Suppressor macrophage treated with lipopolysaccharide for 4 hours (primary cell): ENCODE results near the gene MEX3C.

Experiments used
- DNase-seq: peaks from one replicate; pipeline ENCODE4 v3.0.0-alpha.2; 2020

The MEX3C gene

DNA sequence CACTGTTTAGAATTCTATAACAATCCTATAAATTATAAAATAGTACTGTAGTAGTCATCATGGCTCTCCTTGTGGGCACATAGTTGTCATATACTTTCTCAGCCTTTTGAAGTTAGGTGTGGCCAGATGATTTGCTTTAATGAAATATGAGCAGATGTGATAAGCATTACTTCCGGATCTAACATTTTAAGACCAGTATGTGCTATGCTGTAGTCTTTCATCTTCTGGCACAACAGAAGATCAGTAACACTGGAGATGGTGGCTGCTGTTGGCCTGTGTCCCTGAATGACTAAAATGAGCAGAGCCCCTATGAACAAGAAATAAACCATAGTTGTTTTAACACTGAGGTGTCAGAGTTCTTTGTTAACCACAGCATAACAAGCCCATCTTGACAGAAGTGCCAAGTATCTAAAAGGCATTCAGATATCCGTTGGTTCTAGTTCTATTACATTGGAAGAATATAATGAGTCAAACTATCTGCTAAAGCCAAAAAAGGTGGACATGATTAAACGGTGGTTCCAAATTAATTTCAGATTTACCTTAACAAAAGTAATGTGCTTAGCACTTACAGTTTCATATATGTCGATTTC, 6.3 kb downstream of the MEX3C start:
- no peak for DNase-seq

DNA sequence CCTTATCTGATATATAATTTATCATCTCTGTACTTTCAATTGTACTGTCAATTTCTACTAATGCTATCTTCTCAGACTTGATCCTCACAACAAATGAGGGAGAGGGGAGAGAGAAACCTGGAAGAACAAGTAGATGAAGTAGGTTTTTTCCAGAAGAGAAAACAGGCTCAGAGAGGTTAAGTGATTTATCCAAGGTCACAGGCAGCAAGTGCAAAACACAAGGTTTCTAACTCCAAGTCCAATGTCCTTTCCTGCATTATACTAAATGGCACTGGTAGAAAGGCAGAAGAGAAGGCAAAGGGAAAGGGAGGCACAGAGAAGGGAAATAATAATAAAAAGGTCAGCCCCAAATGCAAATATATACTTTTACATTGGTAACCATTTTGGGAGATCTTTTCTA, 7.5 kb downstream of the MEX3C start:
- DNase-seq = no peak

DNA sequence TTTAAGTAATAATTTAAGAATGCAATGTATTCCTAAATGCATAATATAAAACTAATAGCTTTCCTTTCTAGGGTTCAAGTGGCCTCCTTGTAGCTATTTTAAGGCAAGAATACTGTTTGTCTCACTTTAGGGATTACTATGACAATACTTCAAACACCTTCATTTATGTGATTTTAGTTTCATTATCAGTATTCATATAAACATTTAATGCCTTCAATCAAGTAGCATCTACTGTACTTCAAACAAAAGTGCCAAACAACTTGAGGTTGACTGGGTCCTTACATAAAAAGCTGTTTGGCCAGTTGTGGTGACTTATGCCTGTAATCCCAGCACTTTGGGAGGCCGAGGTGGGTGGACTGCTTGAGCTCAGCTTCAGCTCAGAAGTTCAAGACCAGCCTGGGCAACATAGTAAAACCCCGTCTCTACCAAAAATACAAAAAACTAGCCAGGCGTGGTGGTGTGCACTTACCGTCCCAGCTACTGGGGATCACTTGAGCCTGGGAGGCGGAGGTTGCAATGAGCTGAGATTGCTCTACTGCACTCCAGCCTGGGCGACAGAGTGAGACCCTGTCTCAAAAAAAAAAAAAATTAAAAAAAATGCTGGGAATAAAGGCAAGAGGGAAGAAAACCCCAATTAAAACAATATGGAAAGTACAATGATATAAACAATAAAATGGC, 9.3 kb downstream of the MEX3C start:
- no peak for DNase-seq

DNA sequence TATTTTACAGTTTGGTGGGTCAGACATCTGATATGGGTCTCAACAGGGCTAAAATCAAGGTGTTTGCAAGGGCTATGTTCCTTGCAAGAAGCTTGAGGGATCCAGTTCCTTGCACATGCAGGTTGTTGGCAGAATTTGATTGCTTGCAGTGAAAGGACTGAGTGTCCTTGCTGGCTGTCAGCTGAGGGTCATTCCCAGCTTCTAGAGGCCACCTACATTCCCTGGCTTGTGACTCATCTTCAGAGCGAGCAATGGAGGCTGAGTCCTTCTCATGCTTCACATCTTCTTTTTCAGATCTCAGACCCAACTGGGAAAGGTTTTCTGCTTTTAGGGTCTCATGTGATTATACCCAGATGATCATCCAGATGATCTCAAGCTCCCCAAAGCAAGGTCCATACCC, 12.4 kb downstream of the MEX3C start:
- DNase-seq = no peak

DNA sequence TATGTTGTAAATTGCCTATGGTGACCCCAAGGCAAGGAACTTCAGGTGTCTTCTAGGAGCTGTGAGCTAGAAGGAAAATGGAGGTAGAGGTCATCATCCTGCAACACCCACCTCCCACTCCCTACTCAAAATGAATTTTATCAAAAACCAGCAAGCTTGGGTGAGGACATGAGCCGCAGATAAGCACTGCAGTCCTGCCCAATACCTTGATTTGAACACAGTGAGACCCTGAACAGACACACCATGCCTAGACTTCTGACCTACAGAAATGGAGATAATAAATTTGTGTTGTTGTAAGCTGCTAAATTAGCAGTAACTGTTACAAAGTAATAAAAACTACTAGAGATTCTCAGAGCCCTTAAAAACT, 13.4 kb downstream of the MEX3C start:
- DNase-seq = no peak

DNA sequence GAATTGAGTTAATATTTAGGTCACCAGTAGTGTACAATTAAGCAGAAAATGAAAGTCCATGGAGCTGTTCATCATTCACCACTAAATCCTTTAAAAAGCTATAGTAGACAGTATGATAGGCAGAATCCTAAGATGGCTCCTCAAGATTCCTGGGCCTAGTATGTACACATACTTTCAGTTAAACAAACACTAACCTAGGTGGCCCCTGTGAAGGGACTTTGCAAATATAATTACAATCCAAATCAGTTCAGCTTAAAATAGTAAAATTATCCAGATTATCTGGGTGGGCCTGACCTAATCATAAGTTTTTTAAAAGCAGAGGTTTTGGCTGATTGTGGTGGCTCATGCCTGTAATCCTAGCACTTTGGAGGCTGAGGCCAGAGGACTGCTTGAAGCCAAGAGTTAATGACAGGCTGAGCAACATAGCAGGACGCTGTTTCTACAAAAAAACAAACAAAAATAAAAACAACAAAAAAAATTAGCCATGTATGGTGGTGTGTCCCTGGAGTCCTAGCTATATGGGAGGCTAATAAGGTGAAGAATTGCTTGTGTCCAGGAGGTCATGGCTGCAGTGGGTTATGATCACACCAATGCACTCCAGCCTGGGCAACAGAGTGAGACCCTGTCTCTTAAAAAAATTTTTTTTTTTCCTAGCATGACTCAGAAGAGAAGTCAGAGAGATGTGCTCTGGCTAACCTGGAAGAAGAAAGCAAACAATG, 13.9 kb downstream of the MEX3C start:
- DNase-seq = no peak

DNA sequence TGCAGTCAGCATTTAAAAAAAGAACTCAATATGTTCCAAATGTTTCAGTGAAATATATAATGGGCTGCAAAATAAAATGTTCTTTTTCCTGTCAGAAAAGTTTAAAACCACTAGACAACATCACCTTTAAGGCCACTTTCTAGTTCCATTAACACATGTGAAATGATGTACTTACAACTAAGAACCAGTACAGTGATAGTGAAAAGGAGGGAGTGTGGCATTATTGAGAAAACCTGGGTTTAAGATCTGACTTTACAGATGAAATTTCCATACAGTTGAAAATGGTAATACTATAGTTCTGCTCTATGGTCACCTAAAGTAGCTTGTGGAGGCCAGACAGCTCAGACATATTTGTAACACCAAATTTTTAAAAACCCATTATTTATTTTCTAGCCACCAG, 14.7 kb downstream of the MEX3C start:
- DNase-seq = no peak

DNA sequence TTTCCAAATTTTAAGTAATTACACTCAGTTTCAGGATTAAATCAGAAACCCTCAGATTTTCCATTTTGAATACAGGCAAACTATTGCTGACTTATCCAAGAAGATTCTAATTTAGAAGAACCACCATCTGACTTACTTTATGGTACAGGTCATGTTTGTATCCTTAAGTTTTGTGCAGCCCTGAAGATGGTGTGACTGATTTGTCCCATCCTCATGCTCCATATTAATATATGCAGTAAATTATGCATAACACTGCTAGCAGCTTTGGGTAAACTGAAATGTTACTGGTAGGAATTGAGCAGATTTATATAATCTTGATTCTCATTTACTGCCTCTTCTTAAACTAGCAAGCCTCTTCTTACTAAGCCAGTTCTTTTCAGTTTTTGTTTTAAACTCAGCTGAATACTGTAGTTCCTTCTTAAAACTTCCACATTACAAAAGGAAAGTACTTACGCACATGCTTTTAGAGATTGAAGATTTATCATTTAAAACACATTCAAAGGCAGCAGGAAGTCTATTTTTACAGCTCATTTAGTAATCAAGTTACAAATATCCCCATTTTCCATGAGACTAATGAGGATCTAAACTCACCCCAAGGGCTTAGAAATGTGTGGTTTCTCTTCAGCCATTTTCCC, 25.7 kb downstream of the MEX3C start:
- DNase-seq = peak; percentile 57

DNA sequence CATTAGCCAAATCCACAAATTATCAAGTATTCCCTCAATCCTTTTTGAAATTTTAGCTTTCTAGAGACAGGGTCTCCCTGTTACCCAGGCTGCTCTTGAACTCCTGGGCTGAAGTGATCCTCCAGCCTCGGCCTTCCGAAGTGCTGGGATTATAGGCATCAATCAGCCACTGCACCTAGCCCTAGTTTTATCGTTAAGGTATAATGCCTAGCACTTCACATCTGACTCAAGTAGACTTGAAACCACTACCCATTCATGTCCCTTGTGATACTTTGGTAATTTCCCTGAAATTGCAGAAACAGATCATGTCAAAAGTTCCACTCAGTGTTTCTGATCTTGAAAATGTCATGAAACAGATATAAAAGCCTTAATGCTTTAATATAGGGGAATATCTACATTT, 26.3 kb downstream of the MEX3C start:
- peak; percentile 61 for DNase-seq

DNA sequence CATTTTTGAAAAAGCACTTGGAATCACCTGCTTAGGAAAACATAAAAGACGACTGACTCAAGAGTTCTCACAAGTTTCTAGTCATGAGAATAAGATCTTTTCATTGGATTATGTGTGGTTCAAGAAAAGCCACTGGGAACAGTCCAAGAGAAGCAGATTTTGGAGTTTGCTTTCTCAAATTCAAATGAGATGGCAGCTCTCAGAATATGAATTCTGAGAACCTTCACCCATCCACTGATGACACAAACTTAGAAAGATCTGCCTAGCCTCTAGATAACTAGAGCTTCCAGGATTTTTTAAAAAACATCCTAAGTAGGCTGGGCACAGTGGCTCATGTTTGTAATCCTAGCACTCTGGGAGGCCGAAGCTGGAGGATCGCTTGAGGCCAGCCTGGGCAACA, 26.8 kb downstream of the MEX3C start:
- DNase-seq = no peak

DNA sequence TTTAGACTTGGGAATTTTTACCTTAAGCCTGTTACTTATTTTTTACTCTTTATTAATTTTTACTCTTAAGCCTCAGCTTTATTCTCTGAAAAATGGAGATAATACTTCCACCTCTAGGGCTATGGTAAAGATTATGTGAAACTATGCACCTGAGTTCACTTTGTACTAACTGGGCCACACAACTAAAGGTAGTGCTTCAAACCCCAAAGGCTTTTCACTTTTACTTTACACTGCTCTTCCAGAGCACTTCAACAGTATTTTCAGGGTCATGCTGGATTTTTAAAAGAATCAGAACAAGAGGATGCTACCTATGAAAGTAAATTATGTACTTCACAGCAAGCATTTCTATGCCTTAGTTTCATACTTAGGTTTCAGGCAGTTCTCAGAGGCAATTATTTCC, 27.8 kb downstream of the MEX3C start:
- no peak for DNase-seq

DNA sequence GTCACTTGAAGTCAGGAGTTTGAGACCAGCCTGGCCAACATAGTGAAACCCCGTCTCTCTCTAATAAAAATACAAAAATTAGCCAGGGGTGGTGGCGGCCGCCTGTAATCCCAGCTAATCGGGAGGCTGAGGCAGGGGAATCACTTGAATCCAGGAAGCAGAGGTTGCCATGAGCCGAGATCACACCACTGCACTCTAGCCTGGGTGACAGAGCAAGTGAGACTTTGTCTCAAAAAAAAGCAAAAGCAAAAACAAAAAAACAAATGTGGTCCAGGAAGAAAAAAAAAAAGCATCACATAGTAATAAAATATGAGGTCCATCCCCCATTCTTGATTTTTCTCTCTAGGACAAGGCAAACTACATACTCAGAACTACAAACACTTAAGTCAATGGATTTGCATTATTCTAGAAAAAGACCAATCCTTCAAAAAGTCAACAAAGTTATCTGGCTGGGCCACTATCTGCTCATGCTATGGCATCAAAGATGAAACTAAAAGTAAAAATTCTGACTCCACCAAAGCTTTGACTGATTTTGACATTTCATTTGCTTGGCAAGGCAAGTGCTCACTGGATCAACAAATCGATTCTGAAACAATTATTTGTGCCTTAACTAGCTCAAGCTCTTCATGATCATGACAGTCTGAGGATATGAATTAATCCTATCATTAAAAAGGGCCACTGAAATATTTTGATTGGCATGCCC, 28.4 kb downstream of the MEX3C start:
- peak; percentile 27 for DNase-seq

DNA sequence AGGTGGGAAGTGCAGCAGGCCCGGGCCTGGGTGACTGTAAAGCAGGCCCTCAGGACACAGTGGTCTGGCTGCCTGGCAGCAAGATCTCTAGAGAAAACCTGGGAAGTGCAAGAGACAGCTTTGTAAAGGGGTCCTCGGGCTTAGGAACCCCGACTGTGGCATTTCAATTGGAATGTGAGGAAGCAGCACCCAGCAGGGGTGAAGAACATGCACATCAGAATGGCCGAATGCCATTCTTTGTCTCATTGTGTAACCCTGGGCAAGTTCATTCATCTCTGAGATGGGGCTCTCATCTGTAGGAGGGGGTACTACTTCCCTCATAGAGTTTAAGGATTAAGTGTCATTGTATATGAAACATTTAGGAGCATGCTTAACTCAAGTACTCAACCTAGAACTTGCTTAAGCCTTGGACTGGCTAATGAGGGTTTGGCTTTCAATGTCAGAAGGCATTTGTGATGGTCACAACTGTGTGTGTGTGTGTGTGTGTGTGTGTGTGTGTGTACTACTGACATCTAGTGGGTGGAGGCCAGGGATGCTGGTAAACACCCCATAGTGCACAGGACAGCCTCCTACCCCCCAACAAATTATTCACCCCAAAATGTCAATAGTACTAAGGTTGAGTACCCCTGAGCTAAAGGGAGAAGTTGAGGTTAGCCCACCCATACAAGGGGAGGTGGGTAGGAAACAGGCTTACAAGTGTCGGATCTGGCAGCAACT, 29.3 kb downstream of the MEX3C start:
- DNase-seq = no peak

DNA sequence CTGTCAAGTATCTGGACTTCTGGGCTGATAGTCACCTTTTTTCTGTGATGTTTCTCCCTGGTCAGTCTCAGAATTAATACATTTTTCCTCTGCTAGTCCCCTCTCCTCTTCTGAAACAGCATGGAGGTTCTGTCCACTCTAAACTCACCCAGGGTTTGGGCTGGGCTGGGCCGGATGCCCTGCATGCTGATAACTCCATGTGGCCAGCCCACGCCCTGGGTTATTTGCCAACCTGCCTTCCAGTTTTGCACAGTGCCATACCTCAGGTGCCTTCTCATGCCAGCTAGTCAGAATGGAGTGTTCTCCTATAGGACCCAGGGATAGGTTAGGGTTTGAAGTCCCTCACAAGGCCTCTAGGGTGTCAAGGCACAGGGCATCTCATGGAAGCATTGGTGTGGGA, 32.2 kb downstream of the MEX3C start:
- no peak for DNase-seq

DNA sequence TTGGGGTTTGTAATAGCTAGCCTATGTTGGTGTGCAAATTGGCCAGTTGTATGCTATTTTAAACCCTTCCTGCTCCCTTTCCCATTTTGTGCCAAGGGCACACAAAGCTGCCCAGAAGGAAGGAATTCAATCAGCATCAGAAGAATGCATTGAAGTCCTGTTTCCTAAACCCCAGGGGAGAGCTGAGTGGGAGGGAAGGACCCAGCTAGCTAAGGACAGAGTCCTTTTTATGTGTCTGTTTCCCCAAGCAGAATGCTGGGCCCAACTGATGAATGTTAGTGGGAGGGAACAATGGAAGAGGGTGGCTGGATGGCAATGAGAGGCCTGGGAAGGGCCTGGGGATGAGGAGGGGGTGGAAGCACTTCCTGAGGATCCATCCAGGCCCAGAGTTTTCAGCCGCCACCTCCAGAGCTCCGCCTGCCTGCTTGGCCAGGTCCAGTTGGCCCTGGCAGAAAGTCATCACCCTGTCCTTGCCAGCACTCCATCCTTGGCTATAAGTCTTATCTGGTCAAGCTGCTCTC, 32.7 kb downstream of the MEX3C start:
- DNase-seq = no peak

DNA sequence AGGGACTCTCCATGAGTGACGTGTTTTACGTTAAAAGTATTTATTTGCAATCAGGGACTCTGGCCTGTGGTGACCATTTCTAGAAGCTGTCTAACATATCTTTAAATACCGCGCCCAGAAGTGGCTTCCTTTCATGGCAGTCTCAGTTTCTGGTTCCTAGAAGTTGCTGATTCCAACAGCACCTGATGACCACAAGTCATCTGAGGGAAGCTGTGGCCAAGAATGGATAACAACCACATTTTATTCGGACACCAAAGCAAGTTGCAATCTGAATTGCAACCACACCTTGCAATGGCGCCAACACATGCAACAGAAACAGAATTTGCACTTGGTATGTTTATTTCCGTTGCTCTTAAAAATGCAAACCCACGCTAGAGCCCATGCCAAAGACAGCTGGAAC, 33.1 kb downstream of the MEX3C start:
- DNase-seq = no peak

DNA sequence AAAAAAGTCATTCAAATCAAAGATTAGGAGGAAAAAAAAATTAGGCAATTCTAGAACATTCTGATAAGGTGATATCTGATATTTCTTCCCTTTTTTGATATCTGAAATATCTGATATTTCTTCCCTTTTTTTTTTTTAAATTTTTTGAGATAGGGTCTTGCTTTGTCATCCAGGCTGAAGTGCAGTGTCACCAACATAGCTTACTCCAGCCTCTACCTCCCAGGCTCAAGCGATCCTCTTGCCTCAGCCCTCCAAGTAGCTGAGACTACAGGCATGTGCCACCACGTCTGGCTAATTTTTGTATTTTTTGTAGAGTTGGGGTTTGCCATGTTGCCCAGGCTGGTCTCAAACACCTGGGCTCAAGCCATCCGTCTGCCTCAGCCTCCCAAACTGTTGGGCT, 33.9 kb downstream of the MEX3C start:
- no peak for DNase-seq

DNA sequence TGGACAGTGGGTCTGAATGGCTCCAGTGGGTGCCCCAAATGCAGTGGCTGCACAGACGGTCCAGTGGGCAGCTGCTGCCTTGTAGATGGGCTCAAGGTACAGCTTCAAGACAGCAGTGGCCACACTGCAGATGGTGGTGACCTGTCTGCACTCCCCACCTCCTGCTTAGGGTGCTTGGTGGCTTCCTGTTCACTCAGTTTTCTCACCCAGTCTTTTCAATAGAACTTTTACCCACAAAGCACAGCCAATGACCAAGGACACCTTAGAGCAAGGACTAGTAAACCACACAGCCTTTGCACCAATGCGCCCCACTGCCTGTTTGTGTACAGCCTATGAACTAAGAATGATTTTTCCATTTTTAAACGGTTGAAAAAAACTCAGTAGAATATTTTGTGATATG, 34.9 kb downstream of the MEX3C start:
- no peak for DNase-seq

DNA sequence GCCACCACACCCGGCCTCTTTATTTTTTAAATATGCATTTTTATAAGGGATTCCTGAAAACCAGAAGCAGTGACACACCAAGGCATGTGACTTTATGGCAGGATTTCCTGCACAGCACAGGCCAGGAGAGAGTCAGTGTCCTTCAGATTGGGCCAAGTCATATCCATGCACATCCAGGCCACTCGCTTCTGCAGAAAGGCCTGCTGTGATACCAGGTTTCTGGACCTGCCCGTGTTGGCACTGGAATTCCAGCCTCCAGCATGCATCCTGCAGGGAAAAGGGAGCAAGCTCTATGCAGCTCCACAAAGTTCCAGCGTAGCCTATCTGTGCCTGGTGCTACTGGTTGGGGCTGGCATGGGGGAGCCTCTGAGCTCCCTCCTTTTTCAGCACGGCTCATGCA, 36.8 kb downstream of the MEX3C start:
- no peak for DNase-seq

DNA sequence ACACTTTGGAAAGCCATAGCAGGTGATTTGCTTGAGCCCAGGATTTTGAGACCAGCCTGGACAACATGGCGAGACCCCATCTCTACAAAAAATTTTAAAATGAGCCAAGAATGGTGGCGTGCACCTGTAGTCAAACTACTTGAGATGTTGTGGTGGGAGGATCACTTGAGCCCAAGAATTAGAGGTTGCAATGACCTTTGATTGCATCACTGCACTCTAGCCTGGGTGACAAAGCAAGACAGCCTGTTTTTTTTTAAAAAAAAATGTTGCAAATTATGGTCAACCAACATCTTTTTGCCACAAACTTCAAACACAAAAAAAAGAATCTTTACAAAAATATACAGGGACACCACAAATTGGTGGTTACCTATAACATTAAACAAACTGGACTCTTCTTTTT, 40.3 kb downstream of the MEX3C start:
- no peak for DNase-seq

DNA sequence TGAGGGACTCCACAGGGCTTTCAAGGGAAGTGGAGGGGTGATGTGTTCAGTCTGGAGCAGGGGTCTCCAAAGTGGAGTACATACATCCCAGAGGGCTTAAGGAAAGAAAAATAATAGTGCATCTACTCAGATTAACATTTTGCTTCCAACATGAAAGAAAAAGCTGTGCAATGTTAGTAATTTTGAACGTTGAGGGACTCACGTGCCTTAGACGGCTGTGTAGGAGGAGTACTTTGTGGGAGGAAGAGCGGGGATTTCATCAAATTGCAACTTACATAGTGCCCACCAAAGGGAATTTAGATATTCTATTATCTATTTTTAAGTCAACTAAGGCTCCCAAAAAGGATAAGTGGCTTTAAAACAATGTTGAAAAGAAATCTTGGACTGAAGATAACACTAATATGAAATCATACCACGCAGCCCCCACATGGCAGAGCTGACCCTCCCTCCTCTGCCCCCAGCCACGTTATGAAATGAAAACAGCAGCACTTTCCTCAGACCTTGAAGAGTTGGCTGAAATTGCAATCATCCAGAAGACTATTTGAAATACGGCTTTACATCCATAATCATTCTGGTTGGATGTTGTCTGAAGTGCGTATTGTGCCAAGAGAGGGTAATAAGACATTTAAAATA, 42.9 kb downstream of the MEX3C start:
- DNase-seq = no peak
